ENCODE data around the gene SLC25A42.
"Not testable (repeated sequence)": the region's sequence is repeated elsewhere in the genome, so short reads cannot be mapped to it uniquely, and the experiment has no call there.

Gene SLC25A42

GRCh38 chr19:19098703-19099632 is 35.2 kb downstream of the SLC25A42 start:
- no peak overlapping the region for H3K9ac ChIP-seq (ENCODE audit: low read length)
- H4K20me1 ChIP-seq (ENCODE audit: insufficient read depth, low read length), result no peaks in the 10 kb centered on the region
- no peaks in the 10 kb centered on the region for H3K27me3 ChIP-seq (replicated peaks; ENCODE audit: insufficient read depth, low read length)
- no peak overlapping the region for H2AFZ ChIP-seq (ENCODE audit: low read length)
- no peak for DNase-seq
- H3K79me2 ChIP-seq (ENCODE audit: low read length), result no peaks in the 10 kb centered on the region
- H3F3A ChIP-seq (ENCODE audit: insufficient read depth, low read length), result no peaks in the 10 kb centered on the region
- H3K9me2 ChIP-seq (replicated peaks; ENCODE audit: insufficient read depth, low read length), result no peaks in the 10 kb centered on the region
- H3K36me3 ChIP-seq (replicated peaks; ENCODE audit: insufficient read depth, low read length), result no peaks in the 10 kb centered on the region
- H3K4me1 ChIP-seq (ENCODE audit: low read length), result no peaks in the 10 kb centered on the region
- H3K4me2 ChIP-seq (ENCODE audit: low read depth, low read length), result no peak overlapping the region
- no peaks in the 10 kb centered on the region for H3K9me3 ChIP-seq (replicated peaks; ENCODE audit: insufficient read depth, low read length)
- TF ChIP-seq CTCF (IDR thresholded peaks at IDR 0.05; ENCODE audit: low read length), result no peak
- TF ChIP-seq EZH2 (optimal IDR thresholded peaks at IDR 0.05; ENCODE audit: low read depth, low read length), result no peak
- no peak for TF ChIP-seq EZH2phosphoT487 (IDR thresholded peaks at IDR 0.05; ENCODE audit: low read length)
- H3K27ac ChIP-seq (ENCODE audit: low read length), result no peak overlapping the region
- H3K4me3 ChIP-seq (ENCODE audit: low read length), result no peak overlapping the region

- Histone ChIP-seq H4K20me1 (ENCODE audit: insufficient read depth, low read length) (no peaks in the 10 kb centered on the region), H3K36me3 (replicated peaks; ENCODE audit: insufficient read depth, low read length) (no peaks in the 10 kb centered on the region), H3K79me2 (ENCODE audit: low read length) (no peaks in the 10 kb centered on the region), H3K27ac (ENCODE audit: low read length) (no peak overlapping the region), H3K9me2 (replicated peaks; ENCODE audit: insufficient read depth, low read length) (no peaks in the 10 kb centered on the region), H3K4me2 (ENCODE audit: low read depth, low read length) (no peak overlapping the region), H3K9ac (ENCODE audit: low read length) (no peak overlapping the region), H3K4me3 (ENCODE audit: low read length) (no peak overlapping the region), H2AFZ (ENCODE audit: low read length) (no peak overlapping the region), H3K9me3 (replicated peaks; ENCODE audit: insufficient read depth, low read length) (no peaks in the 10 kb centered on the region), H3K27me3 (replicated peaks; ENCODE audit: insufficient read depth, low read length) (no peaks in the 10 kb centered on the region), H3K4me1 (ENCODE audit: low read length) (no peaks in the 10 kb centered on the region), H3F3A (ENCODE audit: insufficient read depth, low read length) (no peaks in the 10 kb centered on the region)
- TF ChIP-seq EZH2phosphoT487 (IDR thresholded peaks at IDR 0.05; ENCODE audit: low read length) (no peak), EZH2 (optimal IDR thresholded peaks at IDR 0.05; ENCODE audit: low read depth, low read length) (no peak), CTCF (IDR thresholded peaks at IDR 0.05; ENCODE audit: low read length) (no peak)
- DNase-seq, result no peak
Measured at GRCh38 chr19:19101540-19101939, 37.7 kb downstream of the SLC25A42 start.

- not testable (repeated sequence) for H3K4me2 ChIP-seq (ENCODE audit: low read depth, low read length); H3F3A ChIP-seq (ENCODE audit: insufficient read depth, low read length); H3K4me1 ChIP-seq (ENCODE audit: low read length); H4K20me1 ChIP-seq (ENCODE audit: insufficient read depth, low read length); H3K36me3 ChIP-seq (replicated peaks; ENCODE audit: insufficient read depth, low read length); DNase-seq; H3K79me2 ChIP-seq (ENCODE audit: low read length); H3K27me3 ChIP-seq (replicated peaks; ENCODE audit: insufficient read depth, low read length); H3K4me3 ChIP-seq (ENCODE audit: low read length); H3K9me3 ChIP-seq (replicated peaks; ENCODE audit: insufficient read depth, low read length); H3K9ac ChIP-seq (ENCODE audit: low read length); H2AFZ ChIP-seq (ENCODE audit: low read length); H3K9me2 ChIP-seq (replicated peaks; ENCODE audit: insufficient read depth, low read length); H3K27ac ChIP-seq (ENCODE audit: low read length)
Measured at GRCh38 chr19:19102566-19102965, 38.8 kb downstream of the SLC25A42 start.

GRCh38 chr19:19103167-19103566 is 39.4 kb downstream of the SLC25A42 start:
- no peaks in the 10 kb centered on the region for H3F3A ChIP-seq (ENCODE audit: insufficient read depth, low read length)
- H3K4me1 ChIP-seq (ENCODE audit: low read length), result no peaks in the 10 kb centered on the region
- TF ChIP-seq EZH2 (optimal IDR thresholded peaks at IDR 0.05; ENCODE audit: low read depth, low read length), result no peak
- no peak for TF ChIP-seq EZH2phosphoT487 (IDR thresholded peaks at IDR 0.05; ENCODE audit: low read length)
- TF ChIP-seq CTCF (IDR thresholded peaks at IDR 0.05; ENCODE audit: low read length), result no peak
- no peak overlapping the region for H3K27ac ChIP-seq (ENCODE audit: low read length)
- no peaks in the 10 kb centered on the region for H3K36me3 ChIP-seq (replicated peaks; ENCODE audit: insufficient read depth, low read length)
- no peaks in the 10 kb centered on the region for H3K79me2 ChIP-seq (ENCODE audit: low read length)
- H4K20me1 ChIP-seq (ENCODE audit: insufficient read depth, low read length), result no peaks in the 10 kb centered on the region
- H3K9me2 ChIP-seq (replicated peaks; ENCODE audit: insufficient read depth, low read length), result no peaks in the 10 kb centered on the region
- H3K9ac ChIP-seq (ENCODE audit: low read length), result no peak overlapping the region
- DNase-seq, result no peak
- no peaks in the 10 kb centered on the region for H3K9me3 ChIP-seq (replicated peaks; ENCODE audit: insufficient read depth, low read length)
- H3K4me3 ChIP-seq (ENCODE audit: low read length), result no peak overlapping the region
- no peak overlapping the region for H3K4me2 ChIP-seq (ENCODE audit: low read depth, low read length)
- H3K27me3 ChIP-seq (replicated peaks; ENCODE audit: insufficient read depth, low read length), result no peaks in the 10 kb centered on the region
- H2AFZ ChIP-seq (ENCODE audit: low read length), result no peak overlapping the region
